Mesodermal cell (in vitro differentiated cells): Measurements from ENCODE around the gene AJAP1. TPM values are rescaled to one million over a fixed set of nuclear protein-coding genes. Genes with fewer than 3 reads are reported as not detected.

Experiments used
- H3K27ac ChIP-seq: 2 replicates; pipeline ENCODE4 v1.7.0; 2013; ENCODE audit warnings: mild to moderate bottlenecking, low read depth, low read length, moderate library complexity; ENCODE audit not compliant: severe bottlenecking
- H3K36me3 ChIP-seq: 2 replicates; pipeline ENCODE4 v1.7.1; 2013; ENCODE audit warnings: mild to moderate bottlenecking, low read length, moderate library complexity; ENCODE audit not compliant: control insufficient read depth, insufficient read depth
- H3K4me1 ChIP-seq: one replicate; pipeline ENCODE4 v1.7.1; 2013; ENCODE audit warnings: mild to moderate bottlenecking, low read length; ENCODE audit not compliant: insufficient read depth, control insufficient read depth, poor library complexity, severe bottlenecking
- H3K4me3 ChIP-seq: 2 replicates; pipeline ENCODE4 v1.7.0; 2013; ENCODE audit warnings: low read length, control low read depth, mild to moderate bottlenecking; ENCODE audit not compliant: insufficient read depth, poor library complexity, severe bottlenecking; ENCODE audit errors: extremely low read depth
- H3K9me3 ChIP-seq: 2 replicates; pipeline ENCODE4 v1.7.1; 2013; ENCODE audit warnings: mild to moderate bottlenecking, low read length, moderate library complexity; ENCODE audit not compliant: control insufficient read depth
- WGBS, 2 experiments: methylation state at CpG; one replicate each; pipeline ENCODE4 v1.1.5; 2013; ENCODE audit warnings: missing lambda C conversion rate in 2 of 2; ENCODE audit not compliant: insufficient coverage in 2 of 2; 5-methylcytosine and 5-hydroxymethylcytosine counted together
- polyA plus RNA-seq, 2 experiments: library from polyadenylated mRNA; stranded (reverse); fragments of 50-300 nt; gene quantifications; one replicate each; pipeline ENCODE4 v1.2.3, GENCODE V29; 2013

Gene AJAP1, protein sequence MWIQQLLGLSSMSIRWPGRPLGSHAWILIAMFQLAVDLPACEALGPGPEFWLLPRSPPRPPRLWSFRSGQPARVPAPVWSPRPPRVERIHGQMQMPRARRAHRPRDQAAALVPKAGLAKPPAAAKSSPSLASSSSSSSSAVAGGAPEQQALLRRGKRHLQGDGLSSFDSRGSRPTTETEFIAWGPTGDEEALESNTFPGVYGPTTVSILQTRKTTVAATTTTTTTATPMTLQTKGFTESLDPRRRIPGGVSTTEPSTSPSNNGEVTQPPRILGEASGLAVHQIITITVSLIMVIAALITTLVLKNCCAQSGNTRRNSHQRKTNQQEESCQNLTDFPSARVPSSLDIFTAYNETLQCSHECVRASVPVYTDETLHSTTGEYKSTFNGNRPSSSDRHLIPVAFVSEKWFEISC
- 1.00 TPM for polyA plus RNA-seq (2013, experiment 1 of 2)
- 1.4 TPM for polyA plus RNA-seq (2013, experiment 2 of 2)

DNA sequence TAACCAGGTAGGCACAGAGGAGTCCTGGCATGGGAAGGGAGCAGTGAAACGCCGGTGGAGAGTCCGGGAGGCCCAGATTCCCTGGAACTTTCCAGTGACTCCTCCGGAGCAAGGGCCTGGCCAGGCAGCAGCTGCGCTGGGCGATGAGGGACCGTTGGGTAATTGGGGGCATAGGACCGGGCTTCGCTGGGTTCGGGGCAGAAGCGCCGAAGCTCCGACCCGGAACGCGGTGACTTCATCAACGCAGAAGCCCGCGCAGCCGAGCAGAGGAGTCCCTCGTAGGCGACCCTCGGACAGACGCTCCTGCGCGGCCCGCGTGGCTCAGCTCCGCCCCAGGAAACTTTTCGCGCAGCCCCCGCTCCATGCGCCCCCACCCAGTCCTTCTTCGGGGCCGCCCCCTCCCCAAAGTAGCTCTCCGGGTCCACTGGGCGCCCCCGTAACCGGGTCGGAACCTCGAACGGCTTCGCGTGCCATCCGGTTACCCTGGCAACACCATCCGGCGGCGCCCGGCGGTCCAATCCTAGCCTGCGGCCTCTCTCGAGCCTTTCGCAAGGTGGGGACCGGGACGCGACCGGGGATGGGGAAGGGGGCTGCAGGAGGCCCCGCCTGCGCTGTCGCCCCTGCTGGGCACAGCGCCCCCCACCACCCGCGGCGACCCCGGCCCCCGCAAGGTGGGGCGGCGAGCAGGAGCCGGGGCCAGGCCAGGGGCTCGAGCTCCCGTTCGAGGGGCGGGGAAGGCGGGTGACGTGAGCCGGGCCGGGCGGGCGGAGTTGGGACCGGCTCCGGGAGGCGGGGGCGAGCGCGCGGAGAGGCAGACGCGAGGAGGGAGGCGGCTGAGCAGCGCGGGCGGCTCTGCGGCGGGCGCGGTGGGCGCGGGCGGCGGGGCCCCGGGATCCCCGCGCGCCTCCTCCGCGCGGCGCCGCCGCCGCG, at the start of gene AJAP1:
Gene AJAP1, plus strand, starts transcription at position 814 of the 930 bp plus-strand sequence. CDS start 817 bp downstream, outside the sequence.
- peaks cover 33% of the 10 kb centered on the region for H3K4me1 ChIP-seq
- H3K4me3 ChIP-seq, result peak within 1 kb of the TSS; percentile 39
- H3K9me3 ChIP-seq, result no peaks in the 10 kb centered on the region
- 2 to 3% methylated on average over 55 to 67 of the region's 112 CpGs for WGBS, 2 experiments
- H3K27ac ChIP-seq, result no peak within 1 kb of the TSS
- H3K36me3 ChIP-seq, result no peaks in the 10 kb centered on the region

DNA sequence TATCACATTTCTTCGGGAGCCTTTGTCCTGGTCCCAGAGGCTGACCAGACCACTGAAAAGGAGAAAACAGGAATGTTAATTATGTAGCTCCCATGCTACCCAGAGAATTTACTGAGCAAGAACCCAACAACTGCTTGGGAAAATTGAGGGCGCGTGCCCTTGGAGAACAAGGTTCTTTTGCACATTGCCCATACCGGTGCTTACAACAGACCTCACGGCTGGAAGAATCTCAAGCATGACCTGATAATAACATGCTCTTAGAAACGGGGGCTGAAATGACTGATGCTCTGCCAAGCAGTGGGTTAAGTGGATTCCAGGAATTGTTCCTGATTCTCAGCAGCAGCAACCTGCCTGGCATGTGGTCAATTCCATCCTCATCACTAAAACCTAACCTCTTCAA, 49.3 kb upstream of the AJAP1 start:
- Histone ChIP-seq H3K4me1 (peaks cover 7% of the 10 kb centered on the region), H3K9me3 (no peaks in the 10 kb centered on the region), H3K27ac (no peak overlapping the region), H3K36me3 (no peaks in the 10 kb centered on the region), H3K4me3 (no peak overlapping the region)
- WGBS, 2 experiments, result 76 to 89% methylated on average over 5 to 6 of the region's 6 CpGs

DNA sequence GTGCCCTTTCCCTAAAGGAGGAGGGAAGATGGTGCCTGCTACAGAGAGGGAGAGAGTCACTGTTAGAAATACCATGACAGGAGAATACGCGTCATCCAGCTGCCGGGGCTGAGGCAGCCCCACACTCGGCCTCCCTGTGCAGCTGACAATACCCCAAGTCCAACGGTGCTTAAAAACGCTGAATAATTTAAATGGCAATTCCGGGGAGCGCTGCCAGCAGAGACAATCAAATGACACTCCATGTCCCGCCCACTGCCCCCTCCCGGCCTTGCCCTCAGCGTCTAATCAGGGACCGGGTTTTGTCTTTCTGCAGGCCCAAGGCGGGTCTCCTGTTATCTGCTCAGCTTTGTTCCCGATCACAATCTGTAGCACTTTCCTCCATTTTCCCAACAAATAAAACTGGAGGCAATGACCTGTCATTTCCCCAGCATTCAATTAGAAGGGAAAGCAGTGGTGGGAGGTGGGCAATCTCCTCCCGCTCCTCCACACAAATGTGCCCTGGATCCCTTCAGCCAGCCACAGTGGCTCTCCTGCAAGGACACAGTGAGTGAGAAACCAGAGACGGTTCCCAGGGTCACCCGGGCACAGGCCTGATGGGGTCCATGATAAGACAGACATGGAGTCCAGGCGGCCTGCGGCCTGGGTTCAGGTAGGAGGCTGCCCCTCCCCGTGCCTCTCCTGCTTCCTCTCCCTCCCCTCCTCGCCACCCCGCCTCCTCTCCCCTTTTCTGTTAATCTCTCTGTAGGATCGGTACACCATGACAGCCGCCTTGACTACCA, 42.7 kb upstream of the AJAP1 start:
- Histone ChIP-seq H3K4me3 (no peak overlapping the region), H3K36me3 (no peaks in the 10 kb centered on the region), H3K4me1 (peaks cover 9% of the 10 kb centered on the region), H3K27ac (no peak overlapping the region), H3K9me3 (peaks cover 7% of the 10 kb centered on the region)
- WGBS, 2 experiments, result 88 to 93% methylated on average over 17 to 19 of the region's 24 CpGs

DNA sequence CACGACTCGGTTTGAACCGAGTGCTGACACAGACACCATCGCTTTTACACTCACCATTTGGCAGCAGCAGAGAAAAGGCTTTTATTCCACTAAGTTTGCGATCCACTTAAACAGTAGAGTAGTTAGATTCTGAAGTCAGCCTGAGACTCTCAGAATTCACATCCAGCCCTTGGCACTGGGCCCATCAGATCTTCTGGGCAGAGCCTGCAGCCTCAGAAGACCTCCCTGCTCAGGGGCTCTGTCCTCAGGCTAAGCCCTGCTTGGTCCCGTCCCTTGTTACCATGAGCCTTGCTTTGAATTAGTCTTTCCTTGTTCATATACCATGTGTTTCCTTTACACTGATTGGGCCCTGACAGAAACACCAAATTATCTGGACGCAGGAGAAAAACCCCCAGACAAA, 41.4 kb upstream of the AJAP1 start:
- 89 to 96% methylated on average over 3 to 7 of the region's 7 CpGs for WGBS, 2 experiments
- no peak overlapping the region for H3K27ac ChIP-seq
- peaks cover 9% of the 10 kb centered on the region for H3K4me1 ChIP-seq
- H3K4me3 ChIP-seq, result no peak overlapping the region
- peaks cover 7% of the 10 kb centered on the region for H3K9me3 ChIP-seq
- H3K36me3 ChIP-seq, result no peaks in the 10 kb centered on the region

DNA sequence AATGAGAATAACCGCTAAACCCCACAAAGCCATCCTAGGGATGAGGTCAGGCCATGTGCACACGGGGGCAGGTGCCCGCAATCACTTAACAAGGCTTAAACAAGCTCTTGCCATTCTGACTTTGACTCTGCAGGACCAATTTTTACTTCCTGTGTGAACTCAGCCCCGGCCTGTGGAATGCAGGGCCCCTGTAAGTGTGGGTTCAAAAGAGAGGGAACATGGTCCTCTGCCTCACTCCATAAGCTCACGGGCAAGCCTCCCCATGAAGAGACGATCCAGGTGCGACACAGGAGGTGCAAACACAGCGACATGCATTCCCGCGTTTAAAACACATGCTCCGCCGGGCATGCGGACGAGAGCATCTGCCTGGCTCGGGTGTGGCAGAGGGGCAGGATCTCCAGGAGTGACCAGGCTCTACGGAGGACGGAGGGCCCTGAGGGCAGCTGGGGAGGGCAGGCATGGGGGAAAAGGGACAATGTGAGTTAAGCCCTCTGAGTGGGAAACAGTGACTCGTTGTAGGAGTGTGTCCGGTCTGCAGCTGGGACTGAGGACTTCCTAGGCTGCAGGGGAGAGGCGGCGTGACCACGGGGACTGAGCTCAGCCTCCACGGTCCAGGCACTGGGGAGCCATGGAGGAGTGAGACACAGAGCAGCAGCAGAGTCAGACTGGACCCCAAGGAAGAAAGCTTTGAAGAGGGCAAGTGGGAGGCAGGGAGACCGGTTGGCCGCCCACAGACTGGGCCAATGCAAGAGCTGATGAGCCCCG, 40.6 kb upstream of the AJAP1 start:
- Histone ChIP-seq H3K4me1 (peaks cover 9% of the 10 kb centered on the region), H3K9me3 (peaks cover 7% of the 10 kb centered on the region), H3K27ac (no peak overlapping the region), H3K36me3 (no peaks in the 10 kb centered on the region), H3K4me3 (no peak overlapping the region)
- 89 to 90% methylated on average over 25 to 26 of the region's 26 CpGs for WGBS, 2 experiments

DNA sequence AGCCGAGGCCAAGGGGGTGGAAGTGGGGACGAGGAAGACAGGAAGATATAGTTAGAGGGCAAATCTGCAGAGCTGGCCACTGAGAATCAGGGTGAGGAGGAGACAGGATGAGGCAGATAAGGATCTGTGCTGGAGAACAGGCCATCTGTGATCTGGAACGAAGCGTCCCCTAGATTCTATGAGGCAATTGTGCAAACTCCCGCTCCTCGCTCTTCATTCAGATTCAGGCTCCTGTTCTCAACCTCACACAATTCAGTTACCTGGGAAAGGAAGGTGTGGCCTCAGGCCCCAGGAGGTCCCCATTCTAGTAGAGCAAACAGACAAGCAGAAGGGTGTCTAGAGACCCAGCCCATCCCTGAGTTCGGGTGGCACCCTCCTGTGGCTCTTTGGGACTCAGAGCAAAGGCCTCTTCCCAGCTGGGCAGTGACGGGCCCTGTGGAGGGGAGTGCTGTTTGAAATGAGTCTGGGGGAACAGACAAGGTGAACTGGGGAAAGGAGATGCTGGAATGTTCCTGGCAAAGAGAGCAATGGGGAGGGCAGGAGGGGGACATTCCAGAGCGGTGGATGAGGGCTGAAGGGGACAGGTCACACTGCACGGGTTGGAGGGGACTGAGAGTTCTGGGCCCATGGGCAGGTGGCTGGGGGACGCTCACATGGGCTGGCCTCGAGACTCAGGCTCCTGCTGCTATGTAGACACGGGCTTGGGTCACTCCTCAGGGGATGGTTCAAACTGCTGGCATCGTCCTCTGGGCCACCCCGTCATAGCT, 39.9 kb upstream of the AJAP1 start:
- 80 to 90% methylated on average over 12 to 14 of the region's 15 CpGs for WGBS, 2 experiments
- Histone ChIP-seq H3K9me3 (peaks cover 7% of the 10 kb centered on the region), H3K36me3 (no peaks in the 10 kb centered on the region), H3K27ac (no peak overlapping the region), H3K4me1 (peaks cover 9% of the 10 kb centered on the region), H3K4me3 (no peak overlapping the region)

DNA sequence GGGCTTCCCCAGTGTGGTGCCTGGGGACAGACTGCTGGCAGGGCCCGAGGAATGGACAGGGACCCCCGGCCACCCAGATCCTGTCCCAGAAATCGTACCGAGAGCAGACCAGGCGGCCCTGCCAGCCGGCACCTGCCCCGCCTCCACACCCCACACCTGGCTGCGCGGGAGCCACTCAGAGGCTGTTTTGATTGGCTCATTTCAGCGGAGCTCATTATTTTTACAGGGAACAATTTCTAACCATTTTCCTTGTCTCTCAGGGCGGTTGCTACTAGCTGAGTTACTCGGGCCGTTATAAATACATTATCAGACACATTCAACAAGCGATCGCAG, 39.3 kb upstream of the AJAP1 start:
- peaks cover 7% of the 10 kb centered on the region for H3K9me3 ChIP-seq
- no peak overlapping the region for H3K4me3 ChIP-seq
- H3K36me3 ChIP-seq, result no peaks in the 10 kb centered on the region
- H3K27ac ChIP-seq, result no peak overlapping the region
- 88 to 97% methylated on average over 9 to 10 of the region's 15 CpGs for WGBS, 2 experiments
- peaks cover 9% of the 10 kb centered on the region for H3K4me1 ChIP-seq

DNA sequence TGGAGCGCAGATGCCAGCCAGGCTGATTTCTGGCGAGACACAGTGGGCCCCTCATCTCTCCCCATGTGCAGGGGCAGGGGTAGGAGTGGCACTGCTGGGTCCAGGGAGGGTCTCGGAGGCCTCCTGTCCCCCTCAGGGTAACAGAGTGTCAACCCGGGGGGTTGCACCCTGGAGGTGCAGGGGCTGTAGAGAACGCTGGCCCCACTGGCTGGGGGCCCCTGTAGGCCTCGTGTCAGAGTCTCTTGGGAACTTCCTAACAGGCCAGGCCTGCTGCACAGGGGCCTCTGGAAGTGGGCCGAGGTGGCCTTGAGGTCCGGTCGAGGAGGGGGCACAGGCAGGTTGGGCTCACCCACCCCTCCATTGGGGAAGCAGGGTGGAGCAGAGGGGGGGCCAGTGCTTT, 38.9 kb upstream of the AJAP1 start:
- WGBS, 2 experiments, result 88 to 89% methylated on average over 4 to 6 of the region's 9 CpGs
- Histone ChIP-seq H3K9me3 (peaks cover 6% of the 10 kb centered on the region), H3K4me1 (peaks cover 9% of the 10 kb centered on the region), H3K36me3 (no peaks in the 10 kb centered on the region), H3K27ac (no peak overlapping the region), H3K4me3 (no peak overlapping the region)

DNA sequence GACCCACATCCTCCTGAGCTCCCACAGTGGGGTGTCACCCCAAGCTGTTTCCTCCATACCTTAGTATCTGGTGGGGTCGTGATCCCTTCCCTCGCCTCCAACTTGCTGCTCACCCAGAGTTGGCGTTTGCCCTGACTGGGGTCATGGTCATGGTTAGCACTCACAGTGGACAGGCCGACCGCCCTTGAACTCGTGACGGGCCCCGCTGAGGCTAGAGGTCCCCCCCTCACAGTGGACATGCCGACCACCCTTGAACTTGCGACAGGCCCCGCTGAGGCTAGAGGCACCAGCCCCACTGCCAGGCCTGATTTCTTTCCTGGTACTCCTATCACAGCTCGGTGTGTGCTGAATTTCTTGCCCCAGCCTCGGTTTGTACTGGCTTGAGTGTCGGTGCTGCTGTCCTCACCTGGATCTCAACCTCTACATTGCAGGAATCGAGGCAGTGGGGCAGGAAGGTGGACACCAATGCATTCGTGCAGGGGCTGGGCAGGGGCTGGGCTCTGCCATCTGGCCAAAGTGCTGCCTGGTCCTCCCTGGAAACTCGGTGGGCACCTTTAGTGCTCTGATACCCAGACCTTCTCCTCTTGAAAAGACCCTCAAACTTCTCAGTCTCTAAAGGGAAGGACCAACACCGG, 37.5 kb upstream of the AJAP1 start:
- H3K4me3 ChIP-seq, result no peak overlapping the region
- H3K36me3 ChIP-seq, result no peaks in the 10 kb centered on the region
- H3K27ac ChIP-seq, result no peak overlapping the region
- H3K4me1 ChIP-seq, result peaks cover 9% of the 10 kb centered on the region
- WGBS, 2 experiments, result 83 to 89% methylated on average over 14 to 16 of the region's 18 CpGs
- H3K9me3 ChIP-seq, result no peaks in the 10 kb centered on the region
